PFSK-1 (cell line): ENCODE data around the gene ARHGEF16.

ENCODE experiments used
- FOXP2 ChIP-seq: optimal IDR thresholded peaks from 2 replicates; pipeline ENCODE3; 2011; ENCODE audit warnings: borderline replicate concordance, control low read depth, inconsistent platforms; ENCODE audit not compliant: insufficient read depth; ENCODE audit errors: extremely low read length, extremely low read depth
- POLR2AphosphoS5 ChIP-seq: IDR thresholded peaks from 2 replicates; pipeline ENCODE4 v1.6.1; 2012; ENCODE audit warnings: low read depth, mild to moderate bottlenecking, control low read depth, low read length, moderate library complexity
- REST ChIP-seq, 2 experiments: IDR thresholded peaks; 2 replicates each; pipeline versions ENCODE4 v1.6.1 to v1.8.0; 2011 to 2012; ENCODE audit warnings: low read depth in 2 of 2, low read length in 2 of 2, control low read depth in 1 of 2, inconsistent platforms in 1 of 2, mild to moderate bottlenecking in 1 of 2, moderate library complexity in 1 of 2; ENCODE audit not compliant: insufficient read depth in 1 of 2
- SIN3A ChIP-seq: IDR thresholded peaks from 2 replicates; pipeline ENCODE4 v1.6.1; 2012; ENCODE audit warnings: mild to moderate bottlenecking, low read length, moderate library complexity, borderline replicate concordance; ENCODE audit not compliant: insufficient read depth
- TAF1 ChIP-seq: IDR thresholded peaks from 2 replicates; pipeline ENCODE4 v1.6.1; 2012; ENCODE audit warnings: low read length, control low read depth, borderline replicate concordance; ENCODE audit not compliant: insufficient read depth

Gene ARHGEF16

DNA sequence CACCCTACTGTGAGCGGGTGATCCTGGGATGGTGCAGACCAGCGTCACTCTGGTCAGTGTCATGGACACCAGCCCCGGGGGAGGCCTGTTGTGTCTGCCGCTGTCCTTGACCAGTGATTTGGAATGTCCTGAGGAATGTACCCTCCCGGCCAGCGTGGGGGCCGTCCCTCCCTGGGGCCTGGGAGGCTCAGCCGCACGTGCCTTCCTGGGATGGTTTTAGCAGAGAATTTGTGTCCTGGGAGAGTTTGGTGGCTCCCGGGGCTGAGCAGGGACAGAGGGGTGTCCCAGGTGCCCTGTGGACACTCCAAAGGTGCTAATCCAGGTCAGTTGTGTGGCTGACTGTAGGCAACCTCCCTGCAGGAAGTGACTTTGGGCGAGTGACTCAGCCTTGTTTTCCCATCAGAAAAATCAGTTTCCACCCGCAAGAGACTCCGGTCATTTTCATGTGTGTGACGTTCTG, 6.2 kb downstream of the ARHGEF16 start:
- TF ChIP-seq TAF1 (no peak), POLR2AphosphoS5 (no peak), SIN3A (no peak), FOXP2 (no peak), REST (IDR thresholded peaks at IDR 0.05; ENCODE audit: insufficient read depth in 1 of 2, low read depth in 2 of 2, low read length in 2 of 2) (no peak)

- TF ChIP-seq REST (IDR thresholded peaks at IDR 0.05; ENCODE audit: insufficient read depth in 1 of 2, low read depth in 2 of 2, low read length in 2 of 2) (no peak), FOXP2 (no peak), SIN3A (no peak), TAF1 (no peak), POLR2AphosphoS5 (no peak)
These were observed 6.9 kb downstream of the ARHGEF16 start for GRCh38 chr1:3461238-3461933.

GRCh38 chr1:3461934-3462275, 7.4 kb downstream of the ARHGEF16 start:
- TF ChIP-seq POLR2AphosphoS5 (no peak), REST (IDR thresholded peaks at IDR 0.05; ENCODE audit: insufficient read depth in 1 of 2, low read depth in 2 of 2, low read length in 2 of 2) (no peak), SIN3A (no peak), FOXP2 (no peak), TAF1 (no peak)

DNA sequence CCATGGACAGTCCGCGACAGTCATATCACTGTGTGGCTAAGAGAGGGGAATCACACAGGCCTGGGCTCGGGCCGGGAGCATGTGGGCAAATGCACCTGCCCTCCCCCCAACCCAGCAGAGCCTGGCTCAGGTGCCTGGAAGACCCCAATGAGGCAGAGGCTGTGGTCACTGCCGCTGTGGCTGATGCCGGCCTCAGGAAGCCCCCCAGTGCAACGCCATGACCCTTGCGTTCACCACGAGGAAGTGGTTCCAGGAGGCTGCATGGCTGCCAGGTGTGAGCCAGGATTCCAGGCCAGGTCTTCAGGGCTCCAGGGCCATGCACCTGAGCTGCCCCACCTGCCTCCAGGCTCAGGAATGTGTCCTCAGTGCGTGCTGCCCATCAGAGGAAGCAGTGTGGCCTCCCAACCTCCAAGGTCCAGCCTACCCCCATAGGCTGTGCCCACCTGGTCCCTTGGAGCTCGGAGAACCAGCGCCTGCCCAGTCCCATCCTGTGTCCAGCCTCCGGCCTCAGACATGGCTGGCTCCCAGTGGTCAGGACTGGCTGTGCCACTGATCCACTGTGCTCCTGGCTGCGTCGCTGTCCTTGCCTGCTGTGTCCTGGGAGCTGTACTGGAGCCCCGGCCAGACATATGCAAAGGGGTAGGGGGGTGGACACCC, 8.0 kb downstream of the ARHGEF16 start:
- TF ChIP-seq POLR2AphosphoS5 (no peak), SIN3A (no peak), REST (IDR thresholded peaks at IDR 0.05; ENCODE audit: insufficient read depth in 1 of 2, low read depth in 2 of 2, low read length in 2 of 2) (no peak), TAF1 (no peak), FOXP2 (no peak)
